ENCODE measurements around the gene MAPK6. TPM values are rescaled to one million over a fixed set of nuclear protein-coding genes. Genes with fewer than 3 reads are reported as not detected.

The MAPK6 gene
- total RNA-seq, 2 experiments from 2014 or later: 48.5 to 49.8 TPM

DNA sequence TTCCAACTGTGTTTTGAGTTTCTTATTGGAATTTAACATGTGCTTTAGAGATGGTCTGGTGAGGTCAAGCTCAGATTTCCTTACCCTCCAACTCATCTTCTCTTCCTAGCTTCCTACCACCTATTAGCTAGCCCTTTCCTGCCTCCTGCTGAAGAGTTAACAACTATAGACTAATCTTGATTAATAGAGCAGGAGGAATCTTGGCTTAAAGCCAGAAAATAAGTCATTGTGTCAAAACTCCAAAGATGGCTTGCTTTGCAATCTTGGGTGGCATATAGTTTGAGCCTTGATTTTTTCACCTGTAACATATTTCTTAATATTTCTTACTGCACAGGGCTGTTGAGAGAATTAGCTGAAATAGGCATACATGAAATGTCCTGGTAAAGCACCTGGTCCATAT, 66.3 kb downstream of the MAPK6 start:
- Histone ChIP-seq H3K4me3 (ENCODE audit: low read length) (no peak overlapping the region), H3K9me3 (ENCODE audit: control insufficient read depth in 1 of 2, insufficient read depth in 1 of 2, low read length in 2 of 2) (peaks cover 0 to 9% of the 10 kb centered on the region in 2 experiments), H3K27me3 (ENCODE audit: control insufficient read depth in 1 of 2, insufficient read depth in 2 of 2, low read length in 2 of 2) (no peaks in the 10 kb centered on the region), H3K36me3 (ENCODE audit: insufficient read depth, low read length) (no peaks in the 10 kb centered on the region), H3K4me1 (ENCODE audit: insufficient read depth, low read length) (peaks cover 7% of the 10 kb centered on the region), H3K27ac (ENCODE audit: low read depth in 1 of 2, low read length in 2 of 2) (no peak overlapping the region)
- CTCF ChIA-PET: no interaction called here
- POLR2A ChIA-PET: no interaction called here
- TF ChIP-seq CTCF (IDR thresholded peaks at IDR 0.05): no peak
- Mint-ChIP-seq H3K27ac (no peak overlapping the region), H3K4me3 (no peak overlapping the region), H3K4me1 (ENCODE audit: low read depth) (peaks cover 5% of the 10 kb centered on the region), H3K27me3 (no peaks in the 10 kb centered on the region), H3K9me3 (peaks cover 3% of the 10 kb centered on the region), H3K36me3 (ENCODE audit: low read depth) (no peaks in the 10 kb centered on the region)
- no peak for ATAC-seq (ENCODE audit: poor library complexity)
- intact Hi-C loops (cut with DNase I, micrococcal nuclease): no loop called here
- no peak for DNase-seq

- ATAC-seq (ENCODE audit: poor library complexity): no peak
- peaks cover 0 to 1% of the 10 kb centered on the region in 2 experiments for H3K27me3 ChIP-seq (ENCODE audit: control insufficient read depth in 1 of 2, insufficient read depth in 2 of 2, low read length in 2 of 2)
- no peak for TF ChIP-seq CTCF (IDR thresholded peaks at IDR 0.05)
- no peaks in the 10 kb centered on the region for H3K36me3 ChIP-seq (ENCODE audit: insufficient read depth, low read length)
- no peak overlapping the region for H3K4me3 ChIP-seq (ENCODE audit: low read length)
- Mint-ChIP-seq H3K9me3 (peaks cover 5% of the 10 kb centered on the region), H3K27ac (no peak overlapping the region), H3K27me3 (no peaks in the 10 kb centered on the region), H3K36me3 (ENCODE audit: low read depth) (no peaks in the 10 kb centered on the region), H3K4me1 (ENCODE audit: low read depth) (peaks cover 5% of the 10 kb centered on the region), H3K4me3 (no peak overlapping the region)
- ChIA-PET POLR2A (no interaction called here), CTCF (no interaction called here)
- peaks cover 0 to 13% of the 10 kb centered on the region in 2 experiments for H3K9me3 ChIP-seq (ENCODE audit: control insufficient read depth in 1 of 2, insufficient read depth in 1 of 2, low read length in 2 of 2)
- H3K4me1 ChIP-seq (ENCODE audit: insufficient read depth, low read length): peaks cover 7% of the 10 kb centered on the region
- no peak for DNase-seq
- intact Hi-C loops (cut with DNase I, micrococcal nuclease): no loop called here
- H3K27ac ChIP-seq (ENCODE audit: low read depth in 1 of 2, low read length in 2 of 2): no peak overlapping the region
Observed at GRCh38 chr15:52086011-52086786, 67.2 kb downstream of the MAPK6 start.

- DNase-seq: no peak
- H3K36me3 Mint-ChIP-seq (ENCODE audit: low read depth): no peaks in the 10 kb centered on the region
- H3K27ac Mint-ChIP-seq: no peak overlapping the region
- intact Hi-C loops (cut with DNase I, micrococcal nuclease): no loop called here
- ATAC-seq (ENCODE audit: poor library complexity): no peak
- H3K27me3 Mint-ChIP-seq: no peaks in the 10 kb centered on the region
- TF ChIP-seq CTCF (IDR thresholded peaks at IDR 0.05): no peak
- H3K4me3 ChIP-seq (ENCODE audit: low read length): no peak overlapping the region
- POLR2A ChIA-PET: no interaction called here
- peaks cover 0 to 4% of the 10 kb centered on the region in 2 experiments for H3K27me3 ChIP-seq (ENCODE audit: control insufficient read depth in 1 of 2, insufficient read depth in 2 of 2, low read length in 2 of 2)
- no peaks in the 10 kb centered on the region for H3K36me3 ChIP-seq (ENCODE audit: insufficient read depth, low read length)
- no peaks in the 10 kb centered on the region for H3K4me1 Mint-ChIP-seq (ENCODE audit: low read depth)
- CTCF ChIA-PET: no interaction called here
- H3K4me1 ChIP-seq (ENCODE audit: insufficient read depth, low read length): no peaks in the 10 kb centered on the region
- H3K4me3 Mint-ChIP-seq: no peak overlapping the region
- peaks cover 5% of the 10 kb centered on the region for H3K9me3 Mint-ChIP-seq
- peaks cover 0 to 13% of the 10 kb centered on the region in 2 experiments for H3K9me3 ChIP-seq (ENCODE audit: control insufficient read depth in 1 of 2, insufficient read depth in 1 of 2, low read length in 2 of 2)
- H3K27ac ChIP-seq (ENCODE audit: low read depth in 1 of 2, low read length in 2 of 2): no peak overlapping the region
Observed at GRCh38 chr15:52090193-52090592, 71.2 kb downstream of the MAPK6 start.
